GM18499 (cell line): ENCODE results near the gene ARHGAP9.
"Not testable (repeated sequence)": the region's sequence is repeated elsewhere in the genome, so short reads cannot be mapped to it uniquely, and the experiment has no call there.

ENCODE experiments used
- ATAC-seq: cut with Tn5 transposase; IDR thresholded peaks from one replicate; pipeline ENCODE4 v1.9.1; 2021; ENCODE audit warnings: moderate number of reproducible peaks; ENCODE audit not compliant: insufficient read depth, unreplicated experiment

Gene ARHGAP9

DNA sequence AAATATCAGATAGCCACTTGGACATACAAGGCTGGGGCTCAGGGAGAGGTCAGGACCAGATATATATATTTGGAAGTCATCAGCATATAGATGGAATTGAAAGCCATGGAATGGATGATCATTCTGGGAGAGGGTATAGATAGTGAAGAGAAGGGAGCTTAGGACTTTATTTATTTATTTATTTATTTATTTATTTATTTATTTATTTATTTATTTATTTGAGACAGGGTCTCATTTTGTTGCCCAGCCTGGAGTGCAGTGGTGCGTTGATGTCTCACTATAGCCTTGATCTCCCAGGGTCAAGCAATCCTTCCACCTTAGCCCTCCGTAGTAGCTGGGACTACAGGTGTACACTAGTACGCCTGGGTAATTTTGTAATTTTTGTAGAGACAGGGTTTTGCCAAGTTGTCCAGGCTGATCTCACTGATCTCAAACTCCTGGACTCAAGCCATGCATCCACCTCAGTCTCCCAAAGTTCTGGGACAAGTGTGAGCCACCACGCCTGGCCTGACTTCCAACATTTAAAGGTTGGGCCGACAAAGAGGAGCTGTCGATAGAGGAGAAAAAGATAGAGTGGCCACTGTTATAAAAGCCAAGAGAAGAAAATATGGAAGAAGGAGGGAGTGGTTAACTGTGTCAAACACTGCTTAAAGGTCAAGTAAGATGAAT, 33.2 kb downstream of the ARHGAP9 start:
- ATAC-seq, result no peak

DNA sequence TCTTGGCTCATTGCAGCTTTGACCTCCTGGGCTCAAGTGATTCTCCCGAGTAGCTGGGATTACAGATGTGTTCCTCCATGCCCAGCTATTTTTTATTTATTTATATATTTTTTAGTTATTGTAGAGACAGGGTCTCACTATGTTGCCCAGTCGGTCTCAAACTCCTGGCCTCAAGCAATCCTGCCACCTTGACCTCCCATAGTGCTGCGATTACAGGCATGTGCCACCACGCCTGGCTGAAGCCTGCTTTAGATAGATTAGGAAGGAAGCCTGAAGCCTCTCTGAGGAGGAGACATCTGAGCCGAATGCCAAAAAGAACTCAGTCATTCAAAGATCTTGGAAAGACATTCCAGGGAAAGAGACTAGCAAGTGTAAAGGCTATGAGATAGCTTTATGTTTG, 34.9 kb downstream of the ARHGAP9 start:
- no peak for ATAC-seq

DNA sequence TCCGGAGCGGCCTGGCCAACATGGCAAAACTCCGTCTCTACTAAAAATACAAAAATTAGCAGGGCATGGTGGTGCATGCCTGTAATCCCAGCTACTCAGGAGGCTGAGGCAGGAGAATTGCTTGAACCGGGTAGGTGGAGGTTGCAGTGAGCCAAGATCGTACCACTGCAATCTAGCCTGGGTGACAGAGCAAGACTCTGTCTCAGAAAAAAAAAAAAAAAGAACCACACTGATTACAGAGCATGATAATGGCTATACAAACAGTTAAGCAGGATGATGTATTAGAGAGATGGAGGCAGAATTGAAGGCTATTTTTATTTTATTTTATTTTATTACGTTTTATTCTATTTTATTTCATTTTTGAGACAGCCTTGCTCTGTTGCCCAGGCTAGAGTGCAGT, 35.3 kb downstream of the ARHGAP9 start:
- not testable (repeated sequence) for ATAC-seq

DNA sequence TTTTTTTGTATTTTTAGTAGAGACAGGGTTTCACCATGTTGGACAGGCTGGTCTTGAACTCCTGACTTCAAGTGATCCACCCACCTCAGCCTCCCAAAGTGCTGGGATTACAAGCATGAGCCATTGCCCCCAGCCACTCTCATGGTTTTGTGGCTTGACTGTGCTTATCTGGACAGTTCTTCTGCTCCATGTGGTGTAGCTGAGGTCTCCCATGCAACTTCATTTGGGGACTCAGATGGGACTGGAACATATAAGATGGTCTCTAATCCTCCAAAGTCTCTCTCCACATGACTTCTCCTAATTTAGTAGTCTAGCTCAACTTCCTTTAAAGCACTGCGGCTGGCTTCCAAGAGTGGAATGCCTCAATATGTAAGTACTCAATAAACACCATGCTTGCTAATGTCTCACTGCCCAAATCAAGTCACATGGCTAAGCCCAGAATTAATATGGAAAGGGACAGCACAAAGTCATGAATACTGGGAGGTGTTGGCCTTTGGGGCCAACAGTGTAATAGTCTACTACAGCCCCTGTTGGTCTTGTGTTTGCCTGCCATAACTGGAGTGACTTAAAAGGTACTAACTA, 37.7 kb downstream of the ARHGAP9 start:
- no peak for ATAC-seq

DNA sequence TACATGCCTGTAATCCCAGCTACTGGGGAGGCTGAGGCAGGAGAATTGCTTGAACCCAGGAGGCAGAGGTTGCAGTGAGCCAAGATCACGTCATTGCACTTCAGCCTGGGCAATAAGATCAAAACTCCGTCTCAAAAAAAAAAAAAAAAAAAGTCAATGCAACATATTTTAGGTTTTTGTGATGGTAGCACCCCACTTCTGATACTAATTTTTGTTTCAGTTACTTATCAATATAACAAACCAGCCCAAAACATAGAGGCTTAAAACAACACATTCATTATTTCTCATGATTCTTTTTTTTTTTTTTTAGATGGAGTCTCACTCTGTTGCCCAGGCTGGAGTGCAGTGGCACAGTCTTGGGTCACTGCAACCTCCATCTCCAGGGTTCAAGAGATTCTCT, 38.3 kb downstream of the ARHGAP9 start:
- not testable (repeated sequence) for ATAC-seq

DNA sequence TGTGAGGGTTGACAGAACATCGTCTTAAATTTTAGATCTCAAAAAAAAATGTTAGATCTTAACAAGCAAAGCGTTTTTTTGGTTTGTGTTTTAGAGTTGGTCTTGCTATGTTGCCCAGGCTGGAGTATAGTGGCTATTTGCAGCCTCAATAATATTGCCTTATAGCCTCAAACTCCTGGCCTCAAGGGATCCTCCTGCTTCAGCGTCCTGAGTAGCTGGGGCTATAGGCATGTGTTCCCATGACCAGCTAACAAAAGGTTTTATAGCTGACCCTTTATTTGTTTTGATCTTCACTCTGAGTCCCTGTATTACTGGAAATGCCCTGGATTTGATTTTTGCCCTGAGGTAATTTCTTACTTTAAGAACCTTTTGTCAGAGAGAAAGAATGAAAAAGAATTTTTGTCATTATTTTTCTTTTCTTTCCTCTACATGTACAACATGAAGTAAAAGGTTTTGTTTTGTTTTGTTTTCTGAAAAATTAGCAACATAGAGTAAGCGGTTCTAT, 39.9 kb downstream of the ARHGAP9 start:
- ATAC-seq, result no peak

DNA sequence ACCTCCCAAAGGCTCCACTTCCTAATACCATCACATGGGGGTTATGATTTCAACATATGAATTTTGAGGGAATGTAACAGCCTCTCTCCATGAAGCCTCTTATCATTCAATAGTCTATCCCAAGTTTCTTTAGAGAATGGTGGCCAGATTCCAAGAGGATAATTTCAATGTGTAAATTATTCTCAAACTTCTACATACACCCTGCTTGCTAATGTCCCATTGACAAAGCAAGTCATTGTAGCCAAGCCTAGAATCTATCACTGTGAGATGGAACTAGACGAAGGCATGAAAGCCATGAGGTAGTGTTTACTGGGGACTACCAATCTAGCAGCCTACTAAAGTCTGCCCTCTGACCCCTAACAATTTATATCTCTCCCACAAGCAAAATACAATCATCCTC, 41.3 kb downstream of the ARHGAP9 start:
- ATAC-seq, result no peak

DNA sequence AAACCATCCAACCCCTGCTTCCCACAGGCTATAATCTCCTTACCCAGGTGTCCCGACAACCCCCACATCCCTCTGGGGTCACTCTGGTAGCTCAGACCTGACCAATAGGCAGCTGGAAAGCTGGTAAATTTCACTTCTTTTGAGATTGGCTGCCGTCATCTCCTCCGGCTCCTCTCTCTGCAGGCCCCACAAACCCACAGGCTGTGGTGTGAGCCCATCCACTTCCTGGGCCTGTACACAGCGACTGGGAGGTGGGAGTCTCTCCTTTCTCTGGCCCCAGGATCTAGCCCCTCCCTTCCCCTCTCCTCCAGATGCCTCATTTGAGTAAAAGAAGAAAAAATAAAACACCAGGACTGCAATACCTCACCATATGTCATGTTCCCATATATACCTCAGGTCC, 44.4 kb downstream of the ARHGAP9 start:
- ATAC-seq, result no peak

DNA sequence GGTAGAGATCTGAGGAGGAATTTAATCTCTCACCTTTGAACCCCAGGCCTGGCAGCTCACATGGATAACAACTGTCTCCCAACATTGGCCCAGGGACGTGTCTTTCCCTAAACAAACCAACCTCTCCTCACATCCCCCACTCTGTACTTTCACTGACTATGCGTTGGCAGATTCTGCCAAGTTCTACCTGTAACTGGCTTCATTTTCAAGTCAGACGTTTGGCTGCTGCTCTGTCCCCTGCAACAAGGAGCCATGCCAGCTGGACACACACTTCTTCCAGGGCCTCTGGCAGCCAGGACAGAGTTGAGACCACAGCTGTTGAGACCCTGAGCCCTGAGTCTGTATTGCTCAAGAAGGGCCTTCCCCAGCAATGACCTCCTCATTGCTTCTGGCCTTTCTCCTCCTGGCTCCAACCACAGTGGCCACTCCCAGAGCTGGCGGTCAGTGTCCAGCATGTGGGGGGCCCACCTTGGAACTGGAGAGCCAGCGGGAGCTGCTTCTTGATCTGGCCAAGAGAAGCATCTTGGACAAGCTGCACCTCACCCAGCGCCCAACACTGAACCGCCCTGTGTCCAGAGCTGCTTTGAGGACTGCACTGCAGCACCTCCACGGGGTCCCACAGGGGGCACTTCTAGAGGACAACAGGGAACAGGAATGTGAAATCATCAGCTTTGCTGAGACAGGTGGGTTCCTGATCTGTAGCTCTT, 45.0 kb downstream of the ARHGAP9 start, which contains the start of gene INHBC:
Gene INHBC (plus strand): TSS at position 268 of the 707 bp plus-strand sequence. CDS start 103 bp downstream, at position 371.
- ATAC-seq, result no peak

DNA sequence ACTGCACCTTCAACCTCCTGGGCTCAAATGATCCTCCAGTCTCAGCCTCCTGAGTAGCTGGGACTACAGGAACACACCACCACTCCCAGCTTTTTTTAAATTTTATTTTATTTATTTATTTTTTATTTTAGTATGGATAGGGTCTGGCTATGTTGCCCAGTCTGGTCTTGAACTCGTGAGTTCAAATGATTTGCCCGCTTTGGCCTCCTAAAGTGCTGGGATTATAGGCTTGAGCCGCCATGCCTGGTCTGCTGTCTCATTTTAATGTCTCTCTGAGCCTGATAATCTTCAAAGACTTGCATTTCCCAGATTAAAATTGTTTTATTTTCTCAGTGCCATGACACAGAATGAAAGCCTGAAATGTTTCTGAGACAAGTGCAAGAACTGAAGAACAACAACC, 46.3 kb downstream of the ARHGAP9 start:
- no peak for ATAC-seq

DNA sequence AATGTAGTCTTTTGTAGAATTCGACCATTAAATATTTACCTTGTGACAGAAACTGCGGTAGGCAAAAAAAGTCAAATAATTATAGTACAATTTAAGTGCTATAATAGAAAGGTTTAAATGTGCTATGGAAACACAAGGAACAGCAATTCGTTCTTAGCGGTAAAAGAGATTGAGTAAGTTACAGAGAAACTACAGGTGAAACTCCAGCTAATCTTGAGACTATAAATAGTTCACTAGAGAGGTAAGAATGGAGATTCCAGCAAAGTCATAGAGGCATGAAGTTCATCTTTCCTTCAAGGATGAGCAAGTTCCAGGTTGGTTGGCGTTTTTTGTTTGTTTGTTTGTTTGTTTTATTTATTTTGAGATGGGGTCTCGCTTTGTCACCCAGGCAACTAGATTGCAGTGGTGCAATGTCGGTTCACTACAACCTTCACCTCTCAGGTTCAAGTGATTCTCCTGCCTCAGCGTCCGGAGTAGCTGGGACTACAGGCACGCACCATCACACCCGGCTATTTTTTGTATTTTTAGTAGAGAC, 47.9 kb downstream of the ARHGAP9 start:
- ATAC-seq, result no peak

DNA sequence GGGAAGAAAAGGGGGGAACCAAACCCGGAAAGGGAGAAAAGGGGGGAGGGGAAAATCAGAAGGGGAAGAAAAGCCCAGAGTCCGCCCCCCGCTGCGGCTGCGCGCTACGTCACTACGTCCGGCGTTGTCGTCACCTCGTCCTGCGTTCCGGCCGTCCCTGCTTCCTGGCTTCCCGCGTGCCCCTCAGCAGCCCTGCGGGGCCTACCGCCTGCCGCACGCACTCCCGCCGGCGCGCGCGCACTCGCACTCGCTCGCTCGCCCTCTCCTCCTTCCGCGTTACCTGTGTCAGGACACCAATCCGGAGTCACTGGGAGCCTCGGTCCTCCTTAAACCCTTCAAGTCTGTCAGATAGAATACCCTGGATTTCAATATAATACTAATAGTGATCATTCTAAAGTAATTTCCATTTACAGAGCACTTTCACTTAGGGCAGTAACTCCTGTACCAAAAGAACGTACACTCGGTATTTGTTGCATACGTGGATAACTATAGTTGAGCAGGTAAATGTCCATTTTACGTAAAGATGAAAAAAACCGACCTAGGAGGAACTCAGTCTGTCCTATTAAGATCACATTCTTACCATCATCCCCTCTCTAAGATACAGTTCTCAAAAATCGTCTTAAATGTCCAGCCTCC, 48.6 kb downstream of the ARHGAP9 start, which contains the start of gene R3HDM2:
Gene R3HDM2 (minus strand): TSS at position 113 of the 636 bp plus-strand sequence. CDS start 120,615 bp downstream, outside the sequence.
- ATAC-seq, result peak; percentile 48

DNA sequence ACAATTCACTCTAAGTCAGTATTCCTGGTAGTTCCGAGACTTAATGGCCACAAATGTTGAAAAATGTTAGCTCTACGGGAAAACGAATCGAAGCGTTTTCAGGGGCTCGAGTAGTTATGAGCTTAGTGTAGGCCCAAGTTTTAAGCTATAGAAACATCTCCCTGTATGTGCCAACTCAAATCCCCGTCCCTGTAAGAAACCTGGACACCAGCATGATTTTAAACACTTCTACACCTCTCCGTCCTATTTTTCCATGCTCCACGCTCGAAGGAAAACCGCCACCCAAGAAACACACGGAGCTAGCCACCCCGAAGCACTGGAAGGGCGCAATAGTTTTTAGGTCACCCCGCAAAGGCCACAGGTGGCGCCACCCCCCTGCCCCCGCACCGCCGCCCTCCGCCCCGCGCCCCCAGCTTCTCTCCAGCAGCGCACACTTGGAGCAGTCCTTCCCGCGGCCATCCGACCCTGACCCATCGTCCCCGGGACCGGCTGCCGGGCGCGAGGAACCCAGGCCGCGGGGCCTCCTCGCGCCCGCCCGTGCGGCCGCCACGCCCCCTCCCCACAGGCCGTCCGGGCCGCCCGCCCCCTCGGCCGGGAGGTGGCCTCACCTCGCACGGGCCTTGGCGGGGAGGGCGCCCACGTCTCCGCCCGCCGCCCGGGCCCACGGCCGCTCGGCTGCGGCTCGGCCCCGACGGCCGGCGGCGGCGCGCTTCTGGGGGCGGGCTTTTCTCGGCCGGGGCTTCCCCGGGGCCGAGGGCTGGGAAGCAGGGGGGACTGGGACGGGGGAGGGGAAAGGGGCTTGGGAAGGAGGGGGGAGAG, 49.3 kb downstream of the ARHGAP9 start:
- peak; percentile 5 for ATAC-seq

DNA sequence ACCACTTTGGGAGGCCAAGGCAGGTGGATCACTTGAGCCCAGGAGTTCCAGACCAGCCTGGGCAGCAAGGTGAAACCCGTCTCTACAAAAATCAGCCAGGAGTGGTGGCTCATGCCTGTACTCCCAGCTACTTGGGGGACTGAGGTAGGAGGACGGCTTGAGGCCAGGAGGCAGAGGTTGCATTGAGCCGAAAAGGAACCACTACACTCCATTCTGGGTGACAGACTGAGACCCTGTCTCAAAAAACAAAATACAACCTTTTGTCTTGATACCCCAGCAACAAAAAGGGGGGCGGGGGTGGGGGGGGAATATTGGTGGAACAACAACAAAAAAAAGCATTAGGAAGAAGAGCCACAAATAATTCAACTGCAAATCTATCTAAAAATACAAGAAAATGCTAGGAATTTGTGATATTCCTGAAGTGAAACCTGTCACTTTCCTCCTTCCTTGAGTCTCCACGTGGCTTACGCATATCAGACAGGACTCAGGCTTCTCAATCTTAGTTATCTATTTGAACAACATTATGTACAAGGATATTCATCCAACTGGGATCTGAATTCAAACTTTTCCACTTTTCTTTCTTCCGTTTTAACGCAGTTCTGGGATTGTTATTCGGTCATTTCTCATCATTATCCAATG, 50.1 kb downstream of the ARHGAP9 start:
- ATAC-seq, result no peak

DNA sequence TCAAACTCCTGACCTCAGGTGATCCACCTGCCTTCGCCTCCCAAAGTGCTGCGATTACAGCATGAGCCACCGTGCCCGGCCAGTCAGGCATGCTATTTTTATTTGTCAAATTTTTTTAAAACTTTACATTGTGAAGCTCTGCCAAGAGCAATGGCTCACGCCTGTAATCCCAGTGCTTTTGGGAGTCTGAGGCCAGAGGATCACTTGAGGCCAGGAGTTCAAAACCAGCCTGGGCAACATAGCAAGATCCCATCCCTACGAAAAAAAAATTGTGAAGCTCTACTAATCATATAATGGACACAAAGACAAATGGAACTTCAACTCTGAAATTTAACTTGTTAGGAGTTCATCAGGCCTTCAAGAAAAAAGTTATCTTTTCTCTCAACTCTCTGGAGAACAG, 50.7 kb downstream of the ARHGAP9 start:
- no peak for ATAC-seq

DNA sequence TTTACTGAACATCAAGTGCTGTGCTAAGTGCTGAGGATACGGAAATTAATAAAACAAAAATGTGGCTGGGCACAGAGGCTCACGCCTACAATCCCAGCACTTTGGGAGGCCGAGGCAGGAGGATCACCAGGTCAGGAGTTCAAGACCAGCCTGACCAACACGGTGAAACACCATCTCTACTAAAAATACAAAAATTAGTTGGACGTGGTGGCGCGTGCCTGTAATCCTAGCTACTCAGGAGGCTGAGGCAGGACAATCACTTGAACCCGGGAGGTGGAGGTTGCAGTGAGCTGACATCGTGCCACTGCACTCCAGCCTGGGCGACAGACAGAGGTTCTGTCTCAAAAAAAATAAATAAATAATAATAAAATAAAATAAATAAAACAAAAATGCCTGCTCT, 52.7 kb downstream of the ARHGAP9 start:
- not testable (repeated sequence) for ATAC-seq
